ENCODE data around the gene NAPSA. TPM values are rescaled to one million over a fixed set of nuclear protein-coding genes. Genes with fewer than 3 reads are reported as not detected.

Gene NAPSA
- total RNA-seq, 4 donors from 2014 or later = 0.46 to 3.4 (median 1.5) TPM

GRCh38 chr19:50409347-50409746 is 43.9 kb upstream of the NAPSA start:
- WGBS, 2 donors = 100% methylated on average over 9 to 10 of the region's 17 CpGs
- Histone ChIP-seq H3K9me3 (no peaks in the 10 kb centered on the region), H3K4me1 (no peaks in the 10 kb centered on the region), H3K4me3 (replicated peaks in 1 of 3) (no peak overlapping the region), H3K27ac (no peak overlapping the region), H3K27me3 (no peaks in the 10 kb centered on the region), H3K36me3 (no peaks in the 10 kb centered on the region)
- TF ChIP-seq, protein P1, sequence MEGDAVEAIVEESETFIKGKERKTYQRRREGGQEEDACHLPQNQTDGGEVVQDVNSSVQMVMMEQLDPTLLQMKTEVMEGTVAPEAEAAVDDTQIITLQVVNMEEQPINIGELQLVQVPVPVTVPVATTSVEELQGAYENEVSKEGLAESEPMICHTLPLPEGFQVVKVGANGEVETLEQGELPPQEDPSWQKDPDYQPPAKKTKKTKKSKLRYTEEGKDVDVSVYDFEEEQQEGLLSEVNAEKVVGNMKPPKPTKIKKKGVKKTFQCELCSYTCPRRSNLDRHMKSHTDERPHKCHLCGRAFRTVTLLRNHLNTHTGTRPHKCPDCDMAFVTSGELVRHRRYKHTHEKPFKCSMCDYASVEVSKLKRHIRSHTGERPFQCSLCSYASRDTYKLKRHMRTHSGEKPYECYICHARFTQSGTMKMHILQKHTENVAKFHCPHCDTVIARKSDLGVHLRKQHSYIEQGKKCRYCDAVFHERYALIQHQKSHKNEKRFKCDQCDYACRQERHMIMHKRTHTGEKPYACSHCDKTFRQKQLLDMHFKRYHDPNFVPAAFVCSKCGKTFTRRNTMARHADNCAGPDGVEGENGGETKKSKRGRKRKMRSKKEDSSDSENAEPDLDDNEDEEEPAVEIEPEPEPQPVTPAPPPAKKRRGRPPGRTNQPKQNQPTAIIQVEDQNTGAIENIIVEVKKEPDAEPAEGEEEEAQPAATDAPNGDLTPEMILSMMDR (IDR thresholded peaks at IDR 0.05) = no peak
- no peak for TF ChIP-seq POLR2A (IDR thresholded peaks at IDR 0.05)
- DNase-seq = no peak
- intact Hi-C loops (cut with DNase I) = no loop called here

DNA sequence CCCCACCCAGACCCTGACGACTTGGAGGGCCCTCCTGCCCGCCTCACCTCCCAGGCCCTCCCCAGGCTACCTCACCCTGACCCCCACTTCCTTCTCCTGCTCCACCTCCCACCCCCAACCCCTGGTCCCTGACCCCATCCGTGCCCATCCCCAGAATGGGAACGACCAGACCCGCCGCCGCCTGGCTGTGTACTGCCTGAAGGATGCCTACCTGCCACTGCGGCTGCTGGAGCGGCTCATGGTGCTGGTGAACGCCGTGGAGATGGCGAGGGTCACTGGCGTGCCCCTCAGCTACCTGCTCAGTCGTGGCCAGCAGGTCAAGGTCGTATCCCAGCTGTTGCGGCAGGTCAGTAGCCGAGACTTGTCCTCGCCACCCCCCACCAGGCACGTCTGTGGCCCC is 41.4 kb upstream of the NAPSA start:
- TF ChIP-seq, protein P1 (IDR thresholded peaks at IDR 0.05) = no peak
- no peak for TF ChIP-seq POLR2A (IDR thresholded peaks at IDR 0.05)
- no peak for DNase-seq
- WGBS, 2 donors = 96 to 97% methylated on average over 19 of the region's 19 CpGs

GRCh38 chr19:50406156-50406820 is 40.8 kb upstream of the NAPSA start:
- 93 to 96% methylated on average over 19 to 21 of the region's 22 CpGs for WGBS, 2 donors

More for the DNA sequence above, 41.4 kb upstream of the NAPSA start:
- Histone ChIP-seq H3K36me3 (no peaks in the 10 kb centered on the region), H3K4me1 (no peaks in the 10 kb centered on the region), H3K4me3 (replicated peaks in 1 of 3) (no peak overlapping the region), H3K27me3 (no peaks in the 10 kb centered on the region), H3K9me3 (no peaks in the 10 kb centered on the region), H3K27ac (no peak overlapping the region)
- intact Hi-C loops (cut with DNase I) = no loop called here

GRCh38 chr19:50402544-50403301 is 37.3 kb upstream of the NAPSA start:
- no peaks in the 10 kb centered on the region for H3K36me3 ChIP-seq
- no peaks in the 10 kb centered on the region for H3K27me3 ChIP-seq
- intact Hi-C loops (cut with DNase I) = no loop called here
- TF ChIP-seq POLR2A (IDR thresholded peaks at IDR 0.05) = no peak
- TF ChIP-seq, protein P1 (IDR thresholded peaks at IDR 0.05) = no peak
- no peak for DNase-seq
- no peaks in the 10 kb centered on the region for H3K4me1 ChIP-seq
- WGBS, 2 donors = 97 to 98% methylated on average over 17 to 30 of the region's 41 CpGs
- no peak overlapping the region for H3K4me3 ChIP-seq (replicated peaks in 1 of 3)
- H3K27ac ChIP-seq = no peak overlapping the region
- H3K9me3 ChIP-seq = no peaks in the 10 kb centered on the region

More at GRCh38 chr19:50406156-50406820, 40.8 kb upstream of the NAPSA start:
- no peak overlapping the region for H3K27ac ChIP-seq
- no peaks in the 10 kb centered on the region for H3K27me3 ChIP-seq
- H3K9me3 ChIP-seq = no peaks in the 10 kb centered on the region
- TF ChIP-seq POLR2A (IDR thresholded peaks at IDR 0.05) = no peak
- TF ChIP-seq, protein P1 (IDR thresholded peaks at IDR 0.05) = no peak
- H3K36me3 ChIP-seq = no peaks in the 10 kb centered on the region
- H3K4me3 ChIP-seq (replicated peaks in 1 of 3) = no peak overlapping the region
- intact Hi-C loops (cut with DNase I) = no loop called here
- H3K4me1 ChIP-seq = no peaks in the 10 kb centered on the region
- no peak for DNase-seq
